Measurements from ENCODE around the gene AP1G2.
A peak's percentile ranks its signal among the peaks of the same experiment; 100 is the strongest.

The AP1G2 gene

DNA sequence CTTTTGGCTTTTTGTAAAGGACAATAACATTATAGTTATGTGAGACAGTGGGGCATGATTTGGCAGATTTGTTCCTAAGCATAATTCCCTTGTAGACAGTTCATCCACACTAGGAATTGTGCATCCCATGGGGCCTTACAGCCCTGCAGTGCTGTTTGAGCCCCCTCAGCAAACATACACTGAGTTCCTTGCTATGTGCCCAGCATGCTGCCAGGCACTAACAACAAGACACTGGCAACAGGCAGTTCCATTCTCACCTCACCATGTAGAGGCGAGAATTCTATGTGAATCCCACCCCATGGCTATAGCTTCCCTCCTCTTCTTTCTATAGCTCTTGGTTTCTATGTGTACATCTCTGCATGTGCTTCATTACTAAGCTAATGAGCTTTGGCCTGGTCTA is 9.6 kb downstream of the AP1G2 start:
- no peak overlapping the region for H3K9ac ChIP-seq (ENCODE audit: insufficient read length)
- H3K9me3 ChIP-seq (ENCODE audit: low read depth, low read length): no peaks in the 10 kb centered on the region
- H3K36me3 ChIP-seq (ENCODE audit: insufficient read depth, low read length): peaks cover 12% of the 10 kb centered on the region
- no peak overlapping the region for H3K4me3 ChIP-seq
- TF ChIP-seq EZH2 (IDR thresholded peaks at IDR 0.05) (no peak), POLR2AphosphoS5 (IDR thresholded peaks at IDR 0.05; ENCODE audit: borderline replicate concordance, low read depth, low read length) (no peak), FOXP2 (optimal IDR thresholded peaks at IDR 0.05; ENCODE audit: control extremely low read depth, extremely low read length, insufficient read depth) (no peak)
- no peak for DNase-seq (ENCODE audit: low read depth, low spot score)
- H3K27ac ChIP-seq: peak overlapping the region; percentile 48

DNA sequence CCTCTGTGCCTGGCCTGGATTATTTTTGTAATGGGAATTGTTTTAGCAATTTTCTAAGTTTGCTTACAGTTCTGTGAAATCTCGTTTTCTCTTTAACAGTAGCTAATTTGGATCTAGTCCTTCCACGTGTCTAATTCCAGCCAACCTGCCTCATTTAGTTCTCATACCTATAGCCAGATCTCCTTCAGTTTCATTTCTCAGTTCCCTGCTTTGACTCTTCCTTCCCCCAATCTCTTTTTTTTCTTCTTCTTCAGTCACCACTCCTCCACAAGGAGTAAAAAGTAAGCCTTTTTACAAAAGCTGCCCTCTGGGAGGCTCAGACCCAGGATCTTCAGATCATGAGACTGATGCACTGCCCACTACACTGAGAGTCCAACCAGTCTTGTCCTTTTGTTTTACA is 10.1 kb downstream of the AP1G2 start:
- Histone ChIP-seq H3K27ac (peak overlapping the region; percentile 48), H3K4me3 (peak overlapping the region; percentile 96; the same call in 1 of the 2 replicates), H3K9ac (ENCODE audit: insufficient read length) (peak overlapping the region; percentile 91), H3K36me3 (ENCODE audit: insufficient read depth, low read length) (peaks cover 12% of the 10 kb centered on the region), H3K9me3 (ENCODE audit: low read depth, low read length) (no peaks in the 10 kb centered on the region)
- TF ChIP-seq FOXP2 (optimal IDR thresholded peaks at IDR 0.05; ENCODE audit: control extremely low read depth, extremely low read length, insufficient read depth) (no peak), POLR2AphosphoS5 (IDR thresholded peaks at IDR 0.05; ENCODE audit: borderline replicate concordance, low read depth, low read length) (no peak), EZH2 (IDR thresholded peaks at IDR 0.05) (no peak)
- DNase-seq (ENCODE audit: low read depth, low spot score): no peak

DNA sequence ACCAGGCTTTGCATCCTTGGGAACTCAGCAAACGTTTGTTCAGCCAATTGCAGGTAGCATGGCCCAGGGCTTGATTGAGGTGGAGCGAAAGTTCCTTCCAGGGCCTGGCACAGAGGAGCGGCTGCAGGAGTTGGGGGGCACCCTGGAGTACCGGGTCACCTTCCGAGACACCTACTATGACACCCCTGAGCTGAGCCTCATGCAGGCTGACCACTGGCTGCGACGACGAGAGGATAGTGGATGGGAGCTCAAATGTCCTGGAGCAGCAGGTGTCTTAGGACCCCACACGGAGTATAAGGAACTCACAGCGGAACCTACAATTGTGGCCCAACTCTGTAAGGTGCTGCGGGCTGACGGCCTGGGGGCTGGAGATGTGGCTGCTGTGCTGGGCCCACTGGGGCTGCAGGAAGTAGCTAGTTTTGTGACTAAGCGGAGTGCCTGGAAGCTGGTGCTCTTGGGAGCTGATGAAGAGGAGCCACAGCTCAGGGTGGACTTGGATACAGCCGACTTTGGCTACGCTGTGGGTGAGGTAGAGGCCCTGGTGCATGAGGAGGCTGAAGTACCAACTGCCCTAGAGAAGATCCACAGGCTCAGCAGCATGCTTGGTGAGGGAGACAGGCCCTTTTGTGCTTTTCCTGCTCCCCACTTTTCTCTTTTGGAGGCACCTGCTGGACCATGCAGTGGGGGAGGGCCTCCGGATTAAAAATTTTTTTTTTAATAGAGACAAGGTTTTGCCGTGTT is 10.7 kb downstream of the AP1G2 start:
- DNase-seq (ENCODE audit: low read depth, low spot score): no peak
- Histone ChIP-seq H3K9ac (ENCODE audit: insufficient read length) (peak overlapping the region; percentile 91), H3K4me3 (peak overlapping the region; percentile 96), H3K27ac (peak overlapping the region; percentile 74; the same call in 1 of the 2 replicates), H3K9me3 (ENCODE audit: low read depth, low read length) (no peaks in the 10 kb centered on the region), H3K36me3 (ENCODE audit: insufficient read depth, low read length) (peaks cover 9% of the 10 kb centered on the region)
- TF ChIP-seq POLR2AphosphoS5 (IDR thresholded peaks at IDR 0.05; ENCODE audit: borderline replicate concordance, low read depth, low read length): no peak
- no peak for TF ChIP-seq FOXP2 (optimal IDR thresholded peaks at IDR 0.05; ENCODE audit: control extremely low read depth, extremely low read length, insufficient read depth)
- TF ChIP-seq EZH2 (IDR thresholded peaks at IDR 0.05): no peak

DNA sequence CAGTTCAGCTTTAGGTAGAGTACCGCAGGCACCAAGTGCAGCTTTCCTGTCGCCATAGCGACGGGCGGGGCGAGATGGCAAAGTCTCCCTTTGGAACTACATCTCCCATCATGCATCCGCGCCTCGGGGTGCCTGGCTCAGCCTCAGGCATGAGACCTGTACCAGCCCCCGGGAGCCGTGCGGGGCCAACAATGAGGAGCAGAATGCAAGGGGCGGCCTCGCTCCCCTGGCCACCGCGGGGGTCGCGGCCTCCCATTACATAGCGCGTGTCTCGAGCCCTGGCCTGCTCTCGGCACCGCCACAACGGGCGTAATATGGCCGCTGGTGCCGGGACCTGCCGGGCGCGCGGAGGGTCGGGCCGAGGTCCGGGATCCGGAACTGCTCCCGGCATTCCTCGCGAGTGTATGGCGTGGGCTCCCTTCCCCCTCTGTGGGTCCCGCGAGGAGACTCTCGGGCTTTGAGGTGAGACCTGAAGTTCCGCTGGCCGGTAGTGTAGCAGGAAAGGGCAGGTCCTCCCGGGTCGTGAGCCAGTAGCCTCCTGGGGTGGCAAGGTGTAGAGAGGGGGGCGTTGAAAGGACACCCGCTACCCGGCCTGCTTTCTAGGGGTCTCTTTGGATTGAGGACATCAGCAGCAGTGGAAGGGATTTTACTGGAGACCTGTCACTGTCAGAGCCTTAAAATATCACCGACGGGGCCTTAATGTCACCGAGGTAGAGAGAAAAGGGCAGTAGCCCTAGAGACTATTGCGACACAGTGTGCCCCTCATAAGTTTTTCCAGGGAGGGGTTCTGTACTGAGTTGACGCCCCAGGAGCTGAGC is 11.5 kb downstream of the AP1G2 start, which contains the start of gene THTPA:
THTPA (plus strand) TSS at position 390 of the 818 bp plus-strand sequence. CDS start 487 bp downstream, outside the sequence.
- Histone ChIP-seq H3K4me3 (peak within 1 kb of the TSS; percentile 96), H3K36me3 (ENCODE audit: insufficient read depth, low read length) (peaks cover 9% of the 10 kb centered on the region), H3K27ac (peak within 1 kb of the TSS; percentile 74), H3K9ac (ENCODE audit: insufficient read length) (peak within 1 kb of the TSS; percentile 91), H3K9me3 (ENCODE audit: low read depth, low read length) (no peaks in the 10 kb centered on the region)
- TF ChIP-seq POLR2AphosphoS5 (IDR thresholded peaks at IDR 0.05; ENCODE audit: borderline replicate concordance, low read depth, low read length) (peak; percentile 75), FOXP2 (optimal IDR thresholded peaks at IDR 0.05; ENCODE audit: control extremely low read depth, extremely low read length, insufficient read depth) (peak; percentile 69), EZH2 (IDR thresholded peaks at IDR 0.05) (no peak)
- no peak for DNase-seq (ENCODE audit: low read depth, low spot score)

DNA sequence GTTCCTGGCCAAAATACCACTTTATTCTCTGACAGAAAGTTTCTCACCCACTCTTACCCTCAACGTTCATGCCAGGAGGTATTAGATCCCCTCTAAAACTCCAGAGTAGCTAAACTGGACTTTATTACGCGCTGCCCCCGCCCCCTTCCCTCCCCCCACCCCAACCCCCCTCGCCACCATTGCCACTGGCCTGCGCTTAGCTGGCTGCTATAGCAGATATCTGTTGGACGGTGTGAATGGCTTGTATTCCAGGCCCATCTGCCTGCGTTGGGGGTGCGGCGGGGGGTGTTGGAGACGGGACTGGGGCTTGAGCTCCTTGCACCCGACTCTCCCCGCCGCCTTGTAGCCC is 12.1 kb downstream of the AP1G2 start:
- peaks cover 9% of the 10 kb centered on the region for H3K36me3 ChIP-seq (ENCODE audit: insufficient read depth, low read length)
- TF ChIP-seq POLR2AphosphoS5 (IDR thresholded peaks at IDR 0.05; ENCODE audit: borderline replicate concordance, low read depth, low read length): no peak
- no peak for TF ChIP-seq EZH2 (IDR thresholded peaks at IDR 0.05)
- no peak for TF ChIP-seq FOXP2 (optimal IDR thresholded peaks at IDR 0.05; ENCODE audit: control extremely low read depth, extremely low read length, insufficient read depth)
- H3K4me3 ChIP-seq: peak overlapping the region; percentile 96
- DNase-seq (ENCODE audit: low read depth, low spot score): no peak
- H3K27ac ChIP-seq: no peak overlapping the region
- H3K9me3 ChIP-seq (ENCODE audit: low read depth, low read length): no peaks in the 10 kb centered on the region
- peak overlapping the region; percentile 91 for H3K9ac ChIP-seq (ENCODE audit: insufficient read length)

DNA sequence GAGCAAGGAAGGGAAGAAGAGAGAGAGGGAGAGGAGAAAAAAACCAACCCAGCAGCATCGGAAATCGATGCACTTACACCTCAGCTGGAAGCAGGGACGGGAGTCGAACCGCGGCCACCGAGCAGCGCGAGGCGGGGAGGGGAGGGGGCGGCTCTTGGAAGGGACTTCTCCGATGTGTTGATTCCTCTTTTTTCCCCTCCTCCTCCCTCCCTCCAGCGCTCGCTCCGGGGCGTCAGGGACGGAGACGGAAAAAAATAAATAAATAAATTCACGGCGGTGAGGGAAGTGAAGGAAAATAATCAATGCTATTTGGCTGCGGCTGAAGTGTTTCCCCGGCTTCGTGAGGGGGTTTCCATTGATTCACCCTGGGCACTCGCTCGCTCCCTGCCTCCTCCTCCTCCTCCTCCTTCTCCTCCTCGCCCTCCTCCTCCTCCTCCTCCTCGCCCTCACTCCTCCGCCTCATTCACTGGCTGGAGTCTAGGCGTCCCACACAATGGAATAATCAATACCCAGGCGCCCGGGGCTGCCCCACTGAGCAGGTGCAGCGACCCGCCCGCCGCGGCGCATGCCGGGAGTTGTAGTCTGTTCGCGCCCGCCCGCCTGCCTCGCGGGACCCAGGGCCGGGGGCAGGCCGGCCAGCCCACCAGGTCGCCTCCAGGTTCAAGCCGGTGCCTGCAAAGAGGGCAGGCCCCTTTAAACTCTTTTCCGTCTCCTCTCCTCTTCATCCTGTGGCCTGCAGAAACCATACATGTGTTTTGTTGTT is 16.1 kb downstream of the AP1G2 start, which contains the start of gene ZFHX2:
ZFHX2 (minus strand) TSS at position 500 of the 763 bp plus-strand sequence. CDS start 16,440 bp downstream, outside the sequence.
- H3K9ac ChIP-seq (ENCODE audit: insufficient read length): peak within 1 kb of the TSS; percentile 74
- H3K27ac ChIP-seq: 0 out of 2 replicates have a peak within 1 kb of the TSS, but pooled peaks have one; percentile 34
- H3K36me3 ChIP-seq (ENCODE audit: insufficient read depth, low read length): no peaks in the 10 kb centered on the region
- peak within 1 kb of the TSS; percentile 93 for H3K4me3 ChIP-seq
- no peaks in the 10 kb centered on the region for H3K9me3 ChIP-seq (ENCODE audit: low read depth, low read length)
- TF ChIP-seq FOXP2 (optimal IDR thresholded peaks at IDR 0.05; ENCODE audit: control extremely low read depth, extremely low read length, insufficient read depth) (no peak), POLR2AphosphoS5 (IDR thresholded peaks at IDR 0.05; ENCODE audit: borderline replicate concordance, low read depth, low read length) (peak; percentile 76; the same call in 1 of the 2 replicates)
- no peak for DNase-seq (ENCODE audit: low read depth, low spot score)

DNA sequence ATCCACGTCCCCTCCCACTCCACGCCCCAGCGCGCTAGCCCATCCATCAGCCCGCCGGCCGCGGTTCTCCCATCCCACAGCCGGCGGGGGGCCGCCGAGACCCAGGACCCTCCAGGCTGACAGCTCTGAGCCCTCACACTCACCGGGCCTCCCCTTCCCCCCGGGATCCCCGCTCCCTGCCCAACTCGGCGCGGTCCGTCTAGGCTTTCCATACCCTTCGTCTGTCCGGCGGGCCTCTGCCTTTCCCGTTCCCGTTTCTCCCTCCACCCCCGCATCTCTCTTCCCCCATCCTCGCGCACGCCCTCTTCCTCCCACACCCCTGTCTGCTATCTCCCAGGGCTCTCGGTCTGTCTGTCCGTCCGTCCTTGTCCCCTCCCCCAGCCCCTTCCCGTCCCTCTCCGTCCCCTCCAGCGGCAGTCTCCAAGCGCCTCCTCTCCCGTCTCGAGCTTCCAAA is 16.8 kb downstream of the AP1G2 start:
- H3K9ac ChIP-seq (ENCODE audit: insufficient read length): peak overlapping the region; percentile 74
- H3K27ac ChIP-seq: no peak overlapping the region
- H3K36me3 ChIP-seq (ENCODE audit: insufficient read depth, low read length): no peaks in the 10 kb centered on the region
- TF ChIP-seq EZH2 (IDR thresholded peaks at IDR 0.05): no peak
- TF ChIP-seq POLR2AphosphoS5 (IDR thresholded peaks at IDR 0.05; ENCODE audit: borderline replicate concordance, low read depth, low read length): no peak
- H3K4me3 ChIP-seq: peak overlapping the region; percentile 93
- no peaks in the 10 kb centered on the region for H3K9me3 ChIP-seq (ENCODE audit: low read depth, low read length)
- no peak for DNase-seq (ENCODE audit: low read depth, low spot score)
